Measurements from ENCODE around the gene KCNC4. TPM values are rescaled to one million over a fixed set of nuclear protein-coding genes. Genes with fewer than 3 reads are reported as not detected.

Gene KCNC4
- total and polyA plus RNA-seq, 7 donors, result 0.60 to 6.4 (median 2.1) TPM

GRCh38 chr1:110223127-110223526, 13.0 kb downstream of the KCNC4 start:
- no peak overlapping the region for H3K4me3 ChIP-seq
- no peak for DNase-seq
- H3K27me3 ChIP-seq, result no peaks in the 10 kb centered on the region
- whole genome bisulfite sequencing, 2 donors, result 97 to 98% methylated on average over 27 of the region's 27 CpGs
- intact Hi-C loops (cut with DNase I), result no loop called here
- no peaks in the 10 kb centered on the region for H3K4me1 ChIP-seq
- peaks cover 0 to 10% (median 2%) of the 10 kb centered on the region in 4 donors for H3K36me3 ChIP-seq
- no peak for TF ChIP-seq POLR2A (IDR thresholded peaks at IDR 0.05)
- no peak for TF ChIP-seq EP300 (IDR thresholded peaks at IDR 0.05)
- TF ChIP-seq, protein P1, sequence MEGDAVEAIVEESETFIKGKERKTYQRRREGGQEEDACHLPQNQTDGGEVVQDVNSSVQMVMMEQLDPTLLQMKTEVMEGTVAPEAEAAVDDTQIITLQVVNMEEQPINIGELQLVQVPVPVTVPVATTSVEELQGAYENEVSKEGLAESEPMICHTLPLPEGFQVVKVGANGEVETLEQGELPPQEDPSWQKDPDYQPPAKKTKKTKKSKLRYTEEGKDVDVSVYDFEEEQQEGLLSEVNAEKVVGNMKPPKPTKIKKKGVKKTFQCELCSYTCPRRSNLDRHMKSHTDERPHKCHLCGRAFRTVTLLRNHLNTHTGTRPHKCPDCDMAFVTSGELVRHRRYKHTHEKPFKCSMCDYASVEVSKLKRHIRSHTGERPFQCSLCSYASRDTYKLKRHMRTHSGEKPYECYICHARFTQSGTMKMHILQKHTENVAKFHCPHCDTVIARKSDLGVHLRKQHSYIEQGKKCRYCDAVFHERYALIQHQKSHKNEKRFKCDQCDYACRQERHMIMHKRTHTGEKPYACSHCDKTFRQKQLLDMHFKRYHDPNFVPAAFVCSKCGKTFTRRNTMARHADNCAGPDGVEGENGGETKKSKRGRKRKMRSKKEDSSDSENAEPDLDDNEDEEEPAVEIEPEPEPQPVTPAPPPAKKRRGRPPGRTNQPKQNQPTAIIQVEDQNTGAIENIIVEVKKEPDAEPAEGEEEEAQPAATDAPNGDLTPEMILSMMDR (IDR thresholded peaks at IDR 0.05), result no peak
- TF ChIP-seq POLR2AphosphoS5 (IDR thresholded peaks at IDR 0.05), result no peak
- no peak overlapping the region for H3K27ac ChIP-seq
- H3K9me3 ChIP-seq, result no peaks in the 10 kb centered on the region

DNA sequence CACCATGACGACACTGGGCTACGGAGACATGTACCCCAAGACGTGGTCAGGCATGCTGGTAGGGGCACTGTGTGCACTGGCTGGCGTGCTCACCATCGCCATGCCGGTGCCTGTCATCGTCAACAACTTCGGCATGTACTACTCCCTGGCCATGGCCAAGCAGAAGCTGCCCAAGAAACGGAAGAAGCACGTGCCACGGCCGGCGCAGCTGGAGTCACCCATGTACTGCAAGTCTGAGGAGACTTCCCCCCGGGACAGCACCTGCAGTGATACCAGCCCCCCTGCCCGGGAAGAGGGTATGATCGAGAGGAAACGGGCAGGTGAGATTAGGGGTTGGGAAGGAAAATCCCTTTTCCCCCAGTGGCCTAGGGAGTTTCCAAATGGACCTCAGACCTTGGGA, 13.5 kb downstream of the KCNC4 start:
- no peak overlapping the region for H3K27ac ChIP-seq
- WGBS, 2 donors, result 96% methylated on average over 17 of the region's 17 CpGs

DNA sequence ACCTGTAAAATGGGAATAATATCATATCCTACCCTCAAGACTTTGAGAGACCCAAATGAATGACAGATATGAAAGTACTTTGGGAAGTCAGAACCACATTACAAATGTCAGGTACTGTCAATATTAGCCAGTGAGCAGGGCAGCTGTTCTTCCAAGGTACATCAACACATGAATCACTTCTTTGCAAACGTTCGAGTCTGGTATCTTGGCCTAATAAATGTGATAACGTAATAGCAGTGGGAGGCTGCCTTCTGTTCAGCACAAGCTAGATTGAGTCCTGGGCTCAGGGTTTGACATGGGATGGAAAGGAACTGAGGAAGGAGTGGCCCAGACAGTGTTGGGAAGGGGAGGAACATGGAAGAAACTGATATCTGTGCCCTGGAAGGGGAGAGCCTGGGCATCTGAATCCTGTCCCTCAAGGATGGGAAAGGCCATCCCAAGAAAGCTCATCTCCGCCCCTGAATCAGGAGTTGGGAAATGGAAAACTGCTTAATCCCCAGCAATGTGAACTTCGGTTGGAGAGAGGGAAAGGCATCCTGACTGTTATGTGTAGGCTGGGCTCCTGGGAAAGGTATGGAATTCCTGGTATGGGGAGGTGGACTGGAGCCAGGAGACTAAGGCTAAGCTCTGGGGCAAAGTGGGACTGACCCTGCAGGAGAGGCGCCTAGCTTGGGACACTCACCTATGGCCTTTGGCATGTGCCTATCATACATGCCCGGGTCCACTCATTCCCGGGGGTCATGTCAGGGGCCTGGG, 14.3 kb downstream of the KCNC4 start:
- Histone ChIP-seq H3K4me3 (no peak overlapping the region), H3K4me1 (no peaks in the 10 kb centered on the region), H3K9me3 (no peaks in the 10 kb centered on the region), H3K27me3 (no peaks in the 10 kb centered on the region), H3K36me3 (peaks cover 0 to 15% (median 2%) of the 10 kb centered on the region in 4 donors), H3K27ac (no peak overlapping the region)
- TF ChIP-seq, protein P1 (IDR thresholded peaks at IDR 0.05), result no peak
- TF ChIP-seq POLR2A (IDR thresholded peaks at IDR 0.05) (no peak), EP300 (IDR thresholded peaks at IDR 0.05) (no peak), POLR2AphosphoS5 (IDR thresholded peaks at IDR 0.05) (no peak)
- 76 to 90% methylated on average over 8 of the region's 8 CpGs for WGBS, 2 donors
- DNase-seq, result no peak
- intact Hi-C loops (cut with DNase I), result no loop called here

More for the DNA sequence above, 13.5 kb downstream of the KCNC4 start:
- no peaks in the 10 kb centered on the region for H3K9me3 ChIP-seq
- no peak for DNase-seq
- H3K27me3 ChIP-seq, result no peaks in the 10 kb centered on the region
- H3K4me1 ChIP-seq, result no peaks in the 10 kb centered on the region
- peaks cover 0 to 11% (median 2%) of the 10 kb centered on the region in 4 donors for H3K36me3 ChIP-seq
- intact Hi-C loops (cut with DNase I), result no loop called here
- H3K4me3 ChIP-seq, result no peak overlapping the region
- TF ChIP-seq EP300 (IDR thresholded peaks at IDR 0.05), result no peak
- TF ChIP-seq, protein P1 (IDR thresholded peaks at IDR 0.05), result no peak
- no peak for TF ChIP-seq POLR2A (IDR thresholded peaks at IDR 0.05)
- no peak for TF ChIP-seq POLR2AphosphoS5 (IDR thresholded peaks at IDR 0.05)

- Histone ChIP-seq H3K9me3 (no peaks in the 10 kb centered on the region), H3K27me3 (no peaks in the 10 kb centered on the region), H3K36me3 (peaks cover 0 to 15% (median 2%) of the 10 kb centered on the region in 4 donors), H3K4me3 (no peak overlapping the region), H3K27ac (no peak overlapping the region), H3K4me1 (no peaks in the 10 kb centered on the region)
- WGBS, 2 donors, result 26 to 46% methylated on average over 7 of the region's 7 CpGs
- DNase-seq, result no peak
- intact Hi-C loops (cut with DNase I), result no loop called here
- TF ChIP-seq, protein P1 (IDR thresholded peaks at IDR 0.05), result no peak
- TF ChIP-seq POLR2AphosphoS5 (IDR thresholded peaks at IDR 0.05) (no peak), POLR2A (IDR thresholded peaks at IDR 0.05) (no peak), EP300 (IDR thresholded peaks at IDR 0.05) (no peak)
These were observed 15.1 kb downstream of the KCNC4 start for GRCh38 chr1:110225212-110225611.
